WERI-Rb-1 (cell line): ENCODE data around the gene SH2D3A.

ENCODE experiments used
- DNase-seq: peaks from one replicate; pipeline ENCODE4 v3.0.0-alpha.2; 2020
- H3K27ac ChIP-seq: fragments of 250-450 bp; sonication (Bioruptor Pico); 2 replicates; pipeline ENCODE4 v1.5.1; 2020; ENCODE audit warnings: mild to moderate bottlenecking, moderate library complexity
- H3K27me3 ChIP-seq: fragments of 250-450 bp; sonication (Bioruptor Pico); 2 replicates; pipeline ENCODE4 v1.5.1; 2021; ENCODE audit warnings: mild to moderate bottlenecking, low read depth, moderate library complexity; ENCODE audit not compliant: insufficient read depth, severe bottlenecking
- H3K36me3 ChIP-seq: fragments of 250-450 bp; sonication (Bioruptor Pico); 2 replicates; pipeline ENCODE4 v1.5.1; 2020; ENCODE audit warnings: mild to moderate bottlenecking, moderate library complexity
- H3K4me3 ChIP-seq: 2 replicates; pipeline ENCODE4 v1.5.1; 2011; ENCODE audit warnings: low read depth, mild to moderate bottlenecking, control low read depth, low read length
- H3K9me3 ChIP-seq: fragments of 250-450 bp; sonication (Bioruptor Pico); 2 replicates; pipeline ENCODE4 v1.5.1; 2021; ENCODE audit warnings: mild to moderate bottlenecking, moderate library complexity; ENCODE audit not compliant: severe bottlenecking
- TF ChIP-seq, protein P1 (sequence below): IDR thresholded peaks from 2 replicates; pipeline ENCODE4 v1.5.1; 2011; ENCODE audit warnings: low read depth, mild to moderate bottlenecking, control low read depth, inconsistent platforms, low read length

SH2D3A gene

DNA sequence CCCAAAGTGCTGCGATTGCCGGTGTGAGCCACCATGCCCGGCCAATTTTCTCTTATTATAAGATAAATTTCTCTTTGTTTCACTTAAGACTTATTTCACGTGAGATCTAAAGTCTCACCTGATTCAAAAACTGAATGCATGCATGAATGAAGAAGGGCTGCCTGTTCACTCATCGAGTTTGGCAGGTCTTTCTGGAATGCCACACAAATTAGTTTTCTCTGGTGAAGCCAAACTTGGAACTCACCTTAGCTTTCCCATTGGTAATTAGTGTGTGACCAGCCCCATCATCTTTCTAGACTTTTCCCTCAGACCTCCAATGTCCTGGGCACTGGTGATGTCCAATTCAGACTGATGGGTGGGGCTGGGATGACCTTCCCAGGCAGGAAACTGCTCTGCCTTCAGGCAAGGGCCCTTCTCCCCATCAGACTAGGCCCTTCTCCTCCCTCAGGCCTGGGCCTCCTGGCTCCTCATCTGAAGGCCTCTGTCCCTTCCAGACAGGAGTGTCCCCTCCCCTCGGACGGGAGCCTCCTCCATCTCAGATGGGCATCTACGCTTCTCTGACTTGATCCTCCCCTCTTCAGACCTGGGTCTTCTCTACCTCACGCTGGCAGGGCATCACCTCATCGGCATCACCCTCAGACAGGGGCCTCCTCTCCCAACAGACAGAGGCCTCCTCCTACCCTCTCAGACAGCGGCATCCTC, 61.2 kb downstream of the SH2D3A start:
- no peaks in the 10 kb centered on the region for H3K36me3 ChIP-seq
- H3K27me3 ChIP-seq, result peaks cover 62% of the 10 kb centered on the region
- TF ChIP-seq, protein P1, sequence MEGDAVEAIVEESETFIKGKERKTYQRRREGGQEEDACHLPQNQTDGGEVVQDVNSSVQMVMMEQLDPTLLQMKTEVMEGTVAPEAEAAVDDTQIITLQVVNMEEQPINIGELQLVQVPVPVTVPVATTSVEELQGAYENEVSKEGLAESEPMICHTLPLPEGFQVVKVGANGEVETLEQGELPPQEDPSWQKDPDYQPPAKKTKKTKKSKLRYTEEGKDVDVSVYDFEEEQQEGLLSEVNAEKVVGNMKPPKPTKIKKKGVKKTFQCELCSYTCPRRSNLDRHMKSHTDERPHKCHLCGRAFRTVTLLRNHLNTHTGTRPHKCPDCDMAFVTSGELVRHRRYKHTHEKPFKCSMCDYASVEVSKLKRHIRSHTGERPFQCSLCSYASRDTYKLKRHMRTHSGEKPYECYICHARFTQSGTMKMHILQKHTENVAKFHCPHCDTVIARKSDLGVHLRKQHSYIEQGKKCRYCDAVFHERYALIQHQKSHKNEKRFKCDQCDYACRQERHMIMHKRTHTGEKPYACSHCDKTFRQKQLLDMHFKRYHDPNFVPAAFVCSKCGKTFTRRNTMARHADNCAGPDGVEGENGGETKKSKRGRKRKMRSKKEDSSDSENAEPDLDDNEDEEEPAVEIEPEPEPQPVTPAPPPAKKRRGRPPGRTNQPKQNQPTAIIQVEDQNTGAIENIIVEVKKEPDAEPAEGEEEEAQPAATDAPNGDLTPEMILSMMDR, result no peak
- no peaks in the 10 kb centered on the region for H3K9me3 ChIP-seq
- H3K27ac ChIP-seq, result no peak overlapping the region
- no peak overlapping the region for H3K4me3 ChIP-seq
- no peak for DNase-seq
